ENCODE data around the gene HKDC1.

DNA sequence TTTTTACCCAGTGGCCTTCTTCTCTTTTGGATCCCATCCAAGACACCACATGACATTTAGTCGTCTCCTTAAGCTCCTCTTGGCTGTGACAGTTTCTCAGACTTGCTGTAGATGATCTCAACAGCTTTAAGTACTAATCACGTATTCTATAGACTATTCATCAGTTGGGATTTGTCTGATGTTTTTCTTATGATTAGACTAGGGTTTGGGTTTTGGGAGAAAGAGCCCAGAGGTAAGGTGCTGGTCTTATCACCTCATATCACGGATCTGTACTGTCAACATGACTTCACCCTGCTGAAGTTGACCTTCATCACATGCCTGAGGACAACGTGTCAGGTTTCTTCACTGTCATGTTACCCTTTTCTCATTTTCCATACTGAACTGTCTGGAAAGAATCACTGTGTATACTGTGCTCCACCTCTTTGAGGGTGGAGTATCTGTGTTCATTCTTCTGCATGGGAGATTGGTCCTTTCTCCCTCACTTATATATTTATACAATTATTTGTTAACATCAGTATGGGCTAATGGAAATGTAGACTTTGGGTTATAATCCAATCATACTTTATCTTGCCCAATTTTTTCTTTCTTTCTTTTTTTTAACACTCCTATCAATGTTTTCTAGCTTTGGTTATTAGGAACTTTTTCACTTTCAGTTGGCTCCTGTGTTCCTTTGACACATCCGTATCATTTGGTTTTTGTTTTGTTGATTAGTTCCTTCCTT lies 6.4 kb upstream of the HKDC1 start:
- TF ChIP-seq CHD4 (IDR thresholded peaks at IDR 0.05; ENCODE audit: borderline replicate concordance) (no peak), ZC3H11A (IDR thresholded peaks at IDR 0.05) (no peak), POLR2A (IDR thresholded peaks at IDR 0.05; ENCODE audit: low read length) (no peak), EHMT2 (IDR thresholded peaks at IDR 0.05; ENCODE audit: low read depth) (no peak), RNF2 (IDR thresholded peaks at IDR 0.05; ENCODE audit: borderline replicate concordance, low read depth) (no peak), NFE2L2 (conservative IDR thresholded peaks at IDR 0.05; ENCODE audit: low read length) (no peak), SREBF2 (IDR thresholded peaks at IDR 0.05) (no peak), RARB (CRISPR knock-in tag; IDR thresholded peaks at IDR 0.05) (no peak), ZSCAN20 (CRISPR knock-in tag; IDR thresholded peaks at IDR 0.05) (no peak), RCOR1 (IDR thresholded peaks at IDR 0.05; ENCODE audit: low read depth, low read length) (no peak)
- TF ChIP-seq, protein P1, sequence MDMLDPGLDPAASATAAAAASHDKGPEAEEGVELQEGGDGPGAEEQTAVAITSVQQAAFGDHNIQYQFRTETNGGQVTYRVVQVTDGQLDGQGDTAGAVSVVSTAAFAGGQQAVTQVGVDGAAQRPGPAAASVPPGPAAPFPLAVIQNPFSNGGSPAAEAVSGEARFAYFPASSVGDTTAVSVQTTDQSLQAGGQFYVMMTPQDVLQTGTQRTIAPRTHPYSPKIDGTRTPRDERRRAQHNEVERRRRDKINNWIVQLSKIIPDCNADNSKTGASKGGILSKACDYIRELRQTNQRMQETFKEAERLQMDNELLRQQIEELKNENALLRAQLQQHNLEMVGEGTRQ (IDR thresholded peaks at IDR 0.05) = no peak
- TF ChIP-seq, protein P2, sequence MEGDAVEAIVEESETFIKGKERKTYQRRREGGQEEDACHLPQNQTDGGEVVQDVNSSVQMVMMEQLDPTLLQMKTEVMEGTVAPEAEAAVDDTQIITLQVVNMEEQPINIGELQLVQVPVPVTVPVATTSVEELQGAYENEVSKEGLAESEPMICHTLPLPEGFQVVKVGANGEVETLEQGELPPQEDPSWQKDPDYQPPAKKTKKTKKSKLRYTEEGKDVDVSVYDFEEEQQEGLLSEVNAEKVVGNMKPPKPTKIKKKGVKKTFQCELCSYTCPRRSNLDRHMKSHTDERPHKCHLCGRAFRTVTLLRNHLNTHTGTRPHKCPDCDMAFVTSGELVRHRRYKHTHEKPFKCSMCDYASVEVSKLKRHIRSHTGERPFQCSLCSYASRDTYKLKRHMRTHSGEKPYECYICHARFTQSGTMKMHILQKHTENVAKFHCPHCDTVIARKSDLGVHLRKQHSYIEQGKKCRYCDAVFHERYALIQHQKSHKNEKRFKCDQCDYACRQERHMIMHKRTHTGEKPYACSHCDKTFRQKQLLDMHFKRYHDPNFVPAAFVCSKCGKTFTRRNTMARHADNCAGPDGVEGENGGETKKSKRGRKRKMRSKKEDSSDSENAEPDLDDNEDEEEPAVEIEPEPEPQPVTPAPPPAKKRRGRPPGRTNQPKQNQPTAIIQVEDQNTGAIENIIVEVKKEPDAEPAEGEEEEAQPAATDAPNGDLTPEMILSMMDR (IDR thresholded peaks at IDR 0.05) = no peak
- TF ChIP-seq, protein P3, sequence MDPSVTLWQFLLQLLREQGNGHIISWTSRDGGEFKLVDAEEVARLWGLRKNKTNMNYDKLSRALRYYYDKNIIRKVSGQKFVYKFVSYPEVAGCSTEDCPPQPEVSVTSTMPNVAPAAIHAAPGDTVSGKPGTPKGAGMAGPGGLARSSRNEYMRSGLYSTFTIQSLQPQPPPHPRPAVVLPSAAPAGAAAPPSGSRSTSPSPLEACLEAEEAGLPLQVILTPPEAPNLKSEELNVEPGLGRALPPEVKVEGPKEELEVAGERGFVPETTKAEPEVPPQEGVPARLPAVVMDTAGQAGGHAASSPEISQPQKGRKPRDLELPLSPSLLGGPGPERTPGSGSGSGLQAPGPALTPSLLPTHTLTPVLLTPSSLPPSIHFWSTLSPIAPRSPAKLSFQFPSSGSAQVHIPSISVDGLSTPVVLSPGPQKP (IDR thresholded peaks at IDR 0.05; ENCODE audit: low read depth, low read length) = no peak
